AG09309 (cell line): ENCODE results near the gene DEXI.

Source experiments
- DNase-seq: peaks from one replicate; pipeline ENCODE4 v3.0.0-alpha.2; 2010; ENCODE audit warnings: low read depth
- H3K4me3 ChIP-seq: 2 replicates; pipeline ENCODE4 v1.5.1; 2011; ENCODE audit warnings: mild to moderate bottlenecking, low read depth, low read length, moderate library complexity; ENCODE audit not compliant: control insufficient read depth
- CTCF ChIP-seq: IDR thresholded peaks from 2 replicates; pipeline ENCODE4 v1.5.1; 2011; ENCODE audit warnings: mild to moderate bottlenecking, low read depth, low read length, inconsistent platforms; ENCODE audit not compliant: insufficient read depth, control insufficient read depth; ENCODE audit errors: missing control alignments

DEXI gene

GRCh38 chr16:10916534-10916933 is 25.7 kb downstream of the DEXI start:
- H3K4me3 ChIP-seq = no peak overlapping the region
- TF ChIP-seq CTCF = no peak
- no peak for DNase-seq

DNA sequence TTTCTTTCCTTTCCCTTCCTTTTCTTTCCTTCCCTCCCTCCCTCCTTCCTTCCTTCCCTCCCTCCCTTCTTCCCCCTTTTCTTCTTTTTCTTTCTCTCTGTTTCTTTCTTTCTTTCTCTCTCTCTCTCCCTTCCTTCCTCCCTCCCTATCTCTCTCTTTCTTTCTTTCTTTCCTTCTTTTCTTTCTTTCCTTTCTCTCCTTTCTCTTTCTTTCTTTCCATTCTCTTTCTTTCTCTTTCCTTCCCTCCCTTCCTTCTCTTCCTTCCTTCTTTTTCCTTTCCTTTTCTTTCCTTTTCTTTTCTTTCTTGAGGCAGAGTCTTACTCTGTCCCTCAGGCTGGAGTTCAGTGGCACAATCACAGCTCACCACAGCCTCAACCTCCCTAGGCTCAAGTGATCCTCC is 31.0 kb downstream of the DEXI start:
- H3K4me3 ChIP-seq = no peak overlapping the region
- TF ChIP-seq CTCF = no peak
- DNase-seq = no peak

DNA sequence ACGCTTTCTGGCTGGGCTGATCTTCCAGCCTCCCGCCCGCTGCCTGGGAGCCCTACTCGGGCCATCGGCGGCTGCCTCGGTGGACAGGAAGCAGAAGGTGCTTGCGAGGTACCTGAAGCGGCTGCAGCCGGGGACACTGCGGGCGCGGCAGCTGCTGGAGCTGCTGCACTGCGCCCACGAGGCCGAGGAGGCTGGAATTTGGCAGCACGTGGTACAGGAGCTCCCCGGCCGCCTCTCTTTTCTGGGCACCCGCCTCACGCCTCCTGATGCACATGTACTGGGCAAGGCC is 34.6 kb downstream of the DEXI start:
- DNase-seq = no peak
- H3K4me3 ChIP-seq = no peak overlapping the region
- TF ChIP-seq CTCF = no peak

DNA sequence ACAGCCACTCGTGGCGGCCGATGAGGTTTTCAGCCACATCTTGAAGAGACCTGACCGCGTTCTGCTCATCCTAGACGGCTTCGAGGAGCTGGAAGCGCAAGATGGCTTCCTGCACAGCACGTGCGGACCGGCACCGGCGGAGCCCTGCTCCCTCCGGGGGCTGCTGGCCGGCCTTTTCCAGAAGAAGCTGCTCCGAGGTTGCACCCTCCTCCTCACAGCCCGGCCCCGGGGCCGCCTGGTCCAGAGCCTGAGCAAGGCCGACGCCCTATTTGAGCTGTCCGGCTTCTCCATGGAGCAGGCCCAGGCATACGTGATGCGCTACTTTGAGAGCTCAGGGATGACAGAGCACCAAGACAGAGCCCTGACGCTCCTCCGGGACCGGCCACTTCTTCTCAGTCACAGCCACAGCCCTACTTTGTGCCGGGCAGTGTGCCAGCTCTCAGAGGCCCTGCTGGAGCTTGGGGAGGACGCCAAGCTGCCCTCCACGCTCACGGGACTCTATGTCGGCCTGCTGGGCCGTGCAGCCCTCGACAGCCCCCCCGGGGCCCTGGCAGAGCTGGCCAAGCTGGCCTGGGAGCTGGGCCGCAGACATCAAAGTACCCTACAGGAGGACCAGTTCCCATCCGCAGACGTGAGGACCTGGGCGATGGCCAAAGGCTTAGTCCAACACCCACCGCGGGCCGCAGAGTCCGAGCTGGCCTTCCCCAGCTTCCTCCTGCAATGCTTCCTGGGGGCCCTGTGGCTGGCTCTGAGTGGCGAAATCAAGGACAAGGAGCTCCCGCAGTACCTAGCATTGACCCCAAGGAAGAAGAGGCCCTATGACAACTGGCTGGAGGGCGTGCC is 35.1 kb downstream of the DEXI start:
- DNase-seq = no peak
- TF ChIP-seq CTCF = no peak
- H3K4me3 ChIP-seq = no peak overlapping the region

DNA sequence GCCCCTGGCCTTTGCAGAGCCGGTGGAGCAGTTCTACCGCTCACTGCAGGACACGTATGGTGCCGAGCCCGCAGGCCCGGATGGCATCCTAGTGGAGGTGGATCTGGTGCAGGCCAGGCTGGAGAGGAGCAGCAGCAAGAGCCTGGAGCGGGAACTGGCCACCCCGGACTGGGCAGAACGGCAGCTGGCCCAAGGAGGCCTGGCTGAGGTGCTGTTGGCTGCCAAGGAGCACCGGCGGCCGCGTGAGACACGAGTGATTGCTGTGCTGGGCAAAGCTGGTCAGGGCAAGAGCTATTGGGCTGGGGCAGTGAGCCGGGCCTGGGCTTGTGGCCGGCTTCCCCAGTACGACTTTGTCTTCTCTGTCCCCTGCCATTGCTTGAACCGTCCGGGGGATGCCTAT is 35.8 kb downstream of the DEXI start:
- H3K4me3 ChIP-seq = no peak overlapping the region
- DNase-seq = no peak
- no peak for TF ChIP-seq CTCF

DNA sequence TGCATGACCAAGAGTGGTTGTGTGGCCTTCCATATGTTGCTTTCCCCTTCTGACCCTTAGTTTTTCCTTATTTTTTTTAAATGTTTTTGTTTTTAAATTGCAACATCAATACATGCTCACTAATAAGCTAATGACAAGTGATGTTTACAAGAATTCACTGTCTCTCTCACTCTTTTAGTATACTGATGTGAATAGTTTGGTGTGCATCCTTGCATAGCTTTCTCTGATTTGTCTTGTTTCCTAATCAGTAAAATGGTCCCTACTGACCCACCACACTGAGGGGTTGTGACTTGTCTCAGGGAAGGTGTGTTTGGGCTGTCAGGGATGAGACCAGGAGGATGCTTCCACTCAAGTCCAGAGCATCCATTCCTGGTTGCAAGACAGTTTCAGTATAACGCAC is 39.3 kb downstream of the DEXI start:
- no peak for DNase-seq
- no peak overlapping the region for H3K4me3 ChIP-seq
- TF ChIP-seq CTCF = no peak

DNA sequence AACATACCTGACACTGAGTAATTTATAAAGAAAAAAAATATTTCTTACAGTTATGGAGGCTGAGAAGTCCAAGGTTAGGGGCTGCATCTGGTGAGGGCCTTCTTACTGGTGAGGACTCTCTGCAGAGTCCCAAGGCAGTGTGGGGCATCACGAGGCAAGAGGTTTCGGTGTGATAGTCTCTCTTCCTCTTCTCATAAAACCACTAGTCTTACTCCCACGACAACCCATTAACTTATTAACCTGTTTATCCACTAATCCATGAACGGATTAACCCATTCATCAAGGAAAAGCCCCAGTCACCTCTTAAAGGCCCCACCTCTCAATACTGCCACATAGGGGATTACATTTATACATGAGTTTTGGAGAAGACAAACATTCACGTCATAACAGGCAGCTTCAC is 45.1 kb downstream of the DEXI start:
- DNase-seq = no peak
- H3K4me3 ChIP-seq = no peak overlapping the region
- TF ChIP-seq CTCF = no peak
